Fibroblast of skin of right biceps (primary cell): ENCODE results near the gene PFDN1.

Experiments used
- DNase-seq: peaks from one replicate; pipeline ENCODE4 v3.0.0-alpha.2; 2013

Gene PFDN1

DNA sequence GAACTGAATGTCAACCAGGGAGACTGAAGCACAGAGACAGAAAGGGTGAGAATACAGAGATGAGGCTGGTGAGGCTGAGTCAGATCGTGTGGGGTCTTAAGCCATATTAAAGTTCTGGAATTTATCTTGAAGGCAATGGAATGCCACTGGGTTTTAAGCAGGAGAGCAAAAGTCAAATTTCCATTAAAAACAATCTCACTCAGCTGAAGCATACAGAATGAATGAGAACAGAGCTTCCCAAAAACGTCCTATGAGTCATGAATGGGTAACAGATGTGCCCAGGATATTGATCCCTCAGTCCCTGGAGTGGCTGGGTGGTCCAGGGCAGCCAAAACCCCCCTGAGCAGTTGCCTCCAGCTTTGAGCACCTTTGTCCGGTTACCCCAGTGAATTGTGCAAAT is 44.9 kb downstream of the PFDN1 start:
- DNase-seq: peak; percentile 86

DNA sequence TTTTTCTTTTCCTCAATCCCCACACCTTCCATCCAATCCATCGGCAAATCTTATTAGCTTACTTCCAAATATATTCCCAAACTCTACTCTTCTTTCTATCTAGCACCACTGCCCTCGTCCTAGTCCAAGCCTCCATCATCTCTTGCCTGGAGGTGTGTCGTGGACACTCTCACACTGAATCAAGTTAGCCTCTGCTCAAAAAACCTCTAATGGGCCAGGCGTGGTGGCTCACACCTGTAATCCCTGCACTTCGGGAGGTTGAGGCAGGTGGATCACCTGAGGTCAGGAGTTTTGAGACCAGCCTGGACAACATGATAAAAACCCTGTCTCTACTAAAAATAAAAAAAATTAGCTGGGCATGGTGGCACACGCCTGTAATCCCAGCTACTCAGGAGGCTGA is 46.2 kb downstream of the PFDN1 start:
- no peak for DNase-seq

GRCh38 chr5:140255460-140256157 is 47.3 kb downstream of the PFDN1 start:
- DNase-seq: no peak

DNA sequence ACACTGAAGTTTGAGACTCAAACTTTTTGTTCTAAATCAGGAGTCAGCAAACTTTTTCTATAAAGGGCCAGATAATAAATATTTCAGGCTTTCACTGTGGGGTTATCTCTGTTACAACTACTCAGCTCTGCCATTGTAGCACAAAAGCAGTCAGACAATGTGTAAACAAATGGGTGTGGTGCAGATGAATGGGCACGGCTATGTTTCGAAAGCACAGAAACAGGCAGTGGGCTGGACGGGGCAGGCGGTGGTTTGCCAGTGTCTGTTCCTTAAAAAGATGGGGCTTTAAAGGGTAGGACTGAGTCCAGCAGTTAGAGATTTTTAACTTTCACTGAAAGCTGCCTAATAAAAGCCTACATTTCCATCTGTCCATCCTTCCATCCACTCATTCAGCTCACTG is 48.9 kb downstream of the PFDN1 start:
- no peak for DNase-seq

DNA sequence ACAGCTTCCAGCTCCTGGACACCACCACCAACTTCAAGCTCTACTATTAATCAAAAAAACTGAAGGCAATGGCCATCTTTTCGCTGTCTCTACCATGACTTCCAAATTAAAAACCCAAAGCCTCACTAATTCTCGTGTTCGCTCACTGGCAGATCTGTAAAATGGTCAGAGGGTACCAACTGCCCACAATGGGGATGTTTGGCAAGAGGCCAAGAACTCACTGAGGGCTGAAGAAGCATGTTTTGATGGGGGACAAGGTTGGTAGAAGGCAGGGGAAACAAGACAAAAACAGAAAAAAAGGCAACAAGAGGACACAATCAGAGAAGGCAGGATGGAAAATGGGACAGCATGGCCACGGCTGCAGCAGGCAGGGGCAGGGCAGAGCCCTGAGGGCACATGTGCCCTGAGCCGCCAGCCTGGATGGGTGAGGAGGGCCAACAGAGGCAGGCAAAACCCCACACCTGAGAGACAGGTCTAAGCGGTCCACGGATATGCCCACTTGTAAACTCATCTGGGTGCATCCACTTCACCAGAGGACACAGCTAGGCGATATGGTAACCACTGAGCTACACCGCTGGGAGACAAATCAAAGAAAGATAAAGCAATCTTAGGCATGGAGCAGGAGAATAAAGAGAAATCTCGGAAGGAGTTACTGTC is 50.3 kb downstream of the PFDN1 start:
- no peak for DNase-seq

GRCh38 chr5:140251527-140251973 is 51.4 kb downstream of the PFDN1 start:
- peak; percentile 99 for DNase-seq

DNA sequence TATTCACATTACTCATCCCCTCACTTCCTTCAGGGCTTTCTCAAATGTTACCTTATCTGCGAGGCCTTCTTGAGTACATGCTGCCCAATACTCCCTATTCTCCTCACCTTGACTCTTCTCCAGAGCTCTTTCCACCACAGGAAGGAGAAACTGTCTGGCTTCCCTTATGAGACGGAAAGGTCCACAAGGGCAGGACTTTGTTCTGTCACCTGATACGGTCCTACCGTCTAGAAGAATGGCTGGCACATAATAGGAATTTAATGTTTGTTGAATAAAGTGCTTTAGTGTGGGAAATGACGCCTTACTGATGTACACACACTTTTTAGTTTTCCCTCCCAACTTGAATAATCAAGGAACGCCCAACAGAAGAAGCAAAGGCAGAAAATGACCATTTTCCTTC is 52.5 kb downstream of the PFDN1 start:
- DNase-seq: no peak

- no peak for DNase-seq
These were observed 53.4 kb downstream of the PFDN1 start for GRCh38 chr5:140249536-140249935.

DNA sequence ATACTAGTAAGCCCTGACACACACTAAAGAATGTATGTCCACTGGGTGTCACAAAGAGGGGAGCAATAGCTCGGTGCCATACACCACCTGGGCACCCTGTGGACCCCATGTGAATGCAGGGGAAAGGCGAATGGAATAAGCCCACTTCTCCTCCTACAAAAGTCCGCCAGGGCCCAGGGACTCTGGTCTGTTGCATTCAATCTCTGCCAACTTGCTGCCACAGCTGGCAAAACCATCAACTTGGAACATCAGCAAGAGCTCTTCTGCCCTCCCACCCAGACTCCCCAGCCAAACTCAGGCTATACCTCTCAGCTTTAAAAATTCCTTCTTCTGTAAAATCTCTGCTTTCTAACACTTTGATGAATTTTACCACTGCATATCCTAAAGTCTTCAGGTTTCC is 54.5 kb downstream of the PFDN1 start:
- DNase-seq: no peak

- peak; percentile 79 for DNase-seq
These were observed 56.4 kb downstream of the PFDN1 start for GRCh38 chr5:140246378-140247122.

- DNase-seq: no peak
These were observed 57.0 kb downstream of the PFDN1 start for GRCh38 chr5:140245926-140246325.

- DNase-seq: peak; percentile 53
These were observed 57.6 kb downstream of the PFDN1 start for GRCh38 chr5:140245341-140245740.

GRCh38 chr5:140244525-140245025 is 58.3 kb downstream of the PFDN1 start:
- peak; percentile 87 for DNase-seq

DNA sequence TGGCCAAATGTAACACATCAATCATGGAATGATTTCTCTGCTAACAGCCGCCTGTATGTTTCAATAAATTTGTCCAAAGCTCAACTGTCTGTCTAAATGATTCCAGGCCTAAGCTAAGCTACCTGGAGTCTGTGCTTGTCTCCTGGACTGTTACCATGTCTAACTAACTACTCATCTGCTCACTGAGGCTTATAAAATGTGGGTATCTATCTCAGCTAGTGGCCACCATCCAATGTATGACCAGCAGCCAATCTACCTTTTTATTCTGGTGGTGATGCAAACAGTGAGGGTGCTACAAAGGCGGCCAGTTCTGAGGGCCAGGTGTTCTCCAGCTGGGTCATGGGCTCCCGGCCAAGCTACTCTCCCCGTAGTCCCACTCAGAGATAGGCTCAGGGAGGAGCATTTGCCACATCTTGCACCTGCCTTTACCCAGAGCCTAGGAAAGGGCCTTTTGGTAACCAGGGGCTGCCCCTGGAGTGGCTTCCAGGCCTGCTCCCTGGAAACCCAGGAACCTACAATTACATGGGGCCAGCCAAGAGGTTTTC is 59.1 kb downstream of the PFDN1 start:
- no peak for DNase-seq

- no peak for DNase-seq
These were observed 59.9 kb downstream of the PFDN1 start for GRCh38 chr5:140242890-140243585.

DNA sequence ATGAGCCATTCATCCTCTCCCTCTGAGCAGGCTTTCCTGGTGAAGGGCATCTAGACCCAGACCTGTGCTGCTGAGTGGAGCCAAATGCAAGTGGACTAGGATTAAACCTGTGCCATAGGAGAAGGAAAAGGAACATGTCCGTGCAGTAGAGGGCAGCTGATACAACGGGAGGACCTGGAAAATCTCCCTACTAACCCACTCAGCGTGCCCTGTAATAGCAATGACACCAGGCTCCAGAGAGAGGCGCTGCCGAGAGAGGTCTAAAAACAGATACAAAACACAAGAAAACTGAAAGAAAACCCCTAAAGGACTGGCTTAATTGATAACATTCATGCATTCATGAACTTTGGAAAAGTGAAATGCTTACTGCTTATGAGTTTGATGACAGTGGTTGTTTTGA is 60.8 kb downstream of the PFDN1 start:
- DNase-seq: peak; percentile 26

- DNase-seq: peak; percentile 93
These were observed 61.8 kb downstream of the PFDN1 start for GRCh38 chr5:140240987-140241706.

GRCh38 chr5:140239939-140240700 is 62.8 kb downstream of the PFDN1 start:
- peak; percentile 59 for DNase-seq

DNA sequence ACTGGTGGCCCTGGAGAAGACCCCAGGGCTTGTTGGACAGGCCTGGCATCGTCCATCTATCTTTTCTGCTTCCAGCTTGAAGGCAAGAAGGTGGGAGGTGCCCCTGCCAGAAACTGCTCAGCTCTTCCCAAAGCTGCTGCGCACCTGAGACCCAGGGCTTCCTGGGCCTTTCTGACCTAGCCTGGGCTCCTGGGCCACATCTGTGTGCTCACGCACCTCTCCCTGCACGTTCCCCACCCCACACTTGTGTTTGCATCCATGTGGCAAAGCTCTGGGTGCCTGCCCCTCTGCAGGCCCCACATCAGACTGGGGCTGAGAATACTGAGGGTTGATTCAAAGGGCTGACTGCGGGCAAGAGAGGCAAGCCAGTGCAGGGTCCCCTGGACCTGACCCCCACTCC is 63.4 kb downstream of the PFDN1 start:
- no peak for DNase-seq

- no peak for DNase-seq
These were observed 64.1 kb downstream of the PFDN1 start for GRCh38 chr5:140238756-140239155.

DNA sequence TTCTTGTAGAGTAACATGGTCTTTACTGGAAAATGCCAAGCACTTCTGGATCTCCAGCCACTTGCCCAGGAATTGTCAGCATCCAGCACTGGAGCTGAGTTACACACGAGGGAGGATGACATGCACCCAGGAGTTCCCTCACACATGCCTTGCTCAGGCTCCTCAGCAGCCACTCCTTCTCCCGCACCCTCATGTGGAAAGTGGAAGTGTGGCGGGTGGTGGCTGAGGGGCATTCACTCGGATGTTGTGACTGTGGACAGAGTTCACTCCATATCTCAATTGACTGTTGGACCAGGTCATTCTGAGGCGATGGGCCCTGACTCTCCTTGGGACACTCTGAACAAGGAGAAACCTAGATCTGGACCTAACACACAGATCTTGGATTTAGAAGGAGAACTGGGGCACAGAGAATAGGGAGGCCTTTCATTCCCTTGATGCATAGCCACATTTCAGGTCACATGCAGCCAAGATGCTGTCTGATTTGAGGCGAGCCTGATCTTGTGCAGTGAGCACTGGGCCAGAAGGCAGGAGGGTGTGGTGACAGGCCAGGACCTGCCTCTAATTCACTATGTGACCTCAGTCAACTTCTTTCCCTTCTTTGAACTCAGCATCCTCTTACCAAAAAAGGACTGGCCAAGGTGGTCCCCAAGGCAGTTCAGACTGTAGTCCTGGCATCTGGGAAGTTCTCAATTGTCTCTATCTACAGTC is 65.9 kb downstream of the PFDN1 start:
- no peak for DNase-seq
